Erythroblast (primary cell): Measurements from ENCODE around the gene SPON1.

Experiments used
- DNase-seq, 2 experiments: peaks; one replicate each; lab custom pipeline; 2025; lab: John Stamatoyannopoulos, UW
- GATA1 ChIP-seq: IDR thresholded peaks from 2 replicates; pipeline ENCODE4 v1.6.1; 2011; ENCODE audit warnings: low read depth, mild to moderate bottlenecking, control low read depth, low read length, moderate library complexity
- POLR2A ChIP-seq: IDR thresholded peaks from 2 replicates; pipeline ENCODE4 v1.6.1; 2011; ENCODE audit warnings: mild to moderate bottlenecking, low read length

SPON1 gene

GRCh38 chr11:14305649-14306048, 343.1 kb downstream of the SPON1 start:
- no peak for DNase-seq
- TF ChIP-seq POLR2A: no peak
- TF ChIP-seq GATA1: no peak

DNA sequence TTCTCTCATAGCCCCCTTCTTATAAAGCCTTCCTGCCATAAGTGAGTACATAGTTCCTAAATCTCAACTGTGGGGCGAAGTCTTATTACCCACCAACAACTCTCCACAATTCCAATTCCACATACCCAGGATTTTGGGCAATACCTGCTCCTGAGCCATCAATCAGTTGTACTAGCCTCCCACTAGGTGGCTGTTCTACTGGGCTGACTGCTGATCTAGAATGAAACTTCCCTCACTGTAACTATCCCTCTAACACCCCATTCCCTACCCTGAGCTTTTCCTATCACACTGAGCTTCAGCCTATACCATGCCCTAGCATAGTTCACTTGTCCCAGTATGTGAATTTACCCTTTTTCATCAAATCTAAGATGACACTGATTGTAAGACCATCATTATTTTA, 344.0 kb downstream of the SPON1 start:
- DNase-seq: no peak
- TF ChIP-seq POLR2A: no peak
- TF ChIP-seq GATA1: no peak

DNA sequence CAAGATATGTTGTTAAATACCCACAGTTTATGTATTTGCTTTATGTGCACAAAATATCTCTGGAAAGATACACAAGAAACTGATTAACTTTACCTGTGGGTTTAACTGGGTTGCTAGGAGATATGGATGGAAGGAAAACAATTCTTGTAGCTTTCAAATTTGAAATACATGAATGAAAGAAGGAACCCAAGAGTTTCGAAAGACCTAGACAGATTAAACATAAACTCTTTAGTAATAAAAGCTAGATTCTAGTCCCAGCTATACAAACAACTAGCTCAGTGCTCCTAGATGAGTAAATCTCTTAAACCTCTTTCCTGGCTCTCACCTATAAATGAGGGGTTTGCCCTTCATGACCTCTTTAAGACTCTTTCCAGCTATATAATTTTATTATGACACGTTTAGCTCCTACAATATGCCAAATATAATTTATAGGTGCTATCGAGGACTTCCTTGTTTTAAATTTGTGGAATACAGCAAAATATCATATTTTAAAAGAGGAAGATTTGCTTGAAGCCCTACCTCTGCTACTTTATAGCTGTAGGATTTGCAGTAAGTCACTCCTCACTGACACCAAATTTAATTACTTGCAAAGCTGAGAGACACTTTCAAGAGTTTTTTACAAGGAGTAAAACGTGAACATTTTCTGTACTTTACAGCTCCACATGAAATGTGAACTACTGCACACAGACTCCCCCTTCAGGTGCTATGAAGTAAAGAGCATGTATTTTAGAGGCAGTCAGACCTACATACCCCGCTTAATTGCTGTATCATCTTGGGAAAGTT, 345.8 kb downstream of the SPON1 start:
- DNase-seq: peak; percentile 40 to 43
- no peak for TF ChIP-seq POLR2A
- TF ChIP-seq GATA1: no peak

GRCh38 chr11:14308897-14309387, 346.4 kb downstream of the SPON1 start:
- no peak for DNase-seq
- TF ChIP-seq POLR2A (no peak), GATA1 (no peak)

GRCh38 chr11:14309425-14310192, 347.1 kb downstream of the SPON1 start:
- no peak for TF ChIP-seq POLR2A
- no peak for TF ChIP-seq GATA1
- no peak for DNase-seq

DNA sequence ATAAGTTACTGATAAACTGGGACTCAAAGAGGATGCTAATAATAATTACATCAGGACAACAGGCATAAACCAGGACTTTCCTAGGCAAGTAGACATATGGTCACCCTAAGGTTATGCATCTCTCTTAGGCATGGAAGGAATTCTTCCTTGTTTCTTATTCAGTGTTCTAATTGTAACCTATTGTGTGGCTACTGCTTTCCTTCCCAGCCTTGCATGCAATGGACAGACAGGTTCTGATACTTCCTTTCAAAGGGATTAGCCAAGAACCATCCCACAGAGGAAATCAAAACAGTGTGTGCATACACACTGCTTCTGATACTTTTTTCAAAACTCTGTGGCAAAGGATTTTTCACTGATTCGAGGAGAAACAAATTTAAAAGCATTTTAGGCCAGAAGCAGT, 348.2 kb downstream of the SPON1 start:
- no peak for DNase-seq
- TF ChIP-seq POLR2A: no peak
- no peak for TF ChIP-seq GATA1

DNA sequence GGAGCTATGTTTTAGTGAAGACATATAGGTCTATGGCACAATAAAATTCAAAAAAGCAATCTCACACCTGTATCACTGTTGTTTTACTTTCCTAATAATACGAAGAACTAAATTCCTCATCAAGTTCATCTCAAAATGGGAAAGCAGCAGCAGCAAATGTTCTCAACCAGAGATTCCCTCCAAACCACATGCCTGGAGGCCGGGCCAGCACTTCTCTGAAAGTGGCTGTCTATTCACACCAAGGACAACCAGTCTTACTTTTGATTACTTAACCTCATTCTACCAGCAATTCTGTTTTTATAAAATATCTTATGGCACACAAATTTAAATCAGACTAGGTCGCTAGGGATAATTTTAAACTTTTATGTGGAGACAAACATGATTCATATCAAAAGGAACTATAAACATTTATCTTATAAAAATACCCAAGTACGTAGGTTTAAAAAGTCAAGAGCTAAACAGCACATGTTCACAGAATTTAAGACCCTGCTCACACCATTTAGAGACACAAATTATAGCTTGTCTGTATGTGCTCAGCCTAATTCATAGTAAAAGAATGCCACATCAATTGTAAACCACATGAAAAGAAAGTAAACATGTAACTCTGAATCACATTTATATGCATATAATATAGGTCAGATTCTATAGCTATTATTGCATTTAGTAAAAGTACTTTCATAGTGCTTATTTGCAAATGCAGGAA, 350.4 kb downstream of the SPON1 start:
- no peak for DNase-seq
- TF ChIP-seq POLR2A: no peak
- TF ChIP-seq GATA1: no peak

GRCh38 chr11:14314127-14314526, 351.6 kb downstream of the SPON1 start:
- no peak for TF ChIP-seq GATA1
- no peak for TF ChIP-seq POLR2A
- DNase-seq: no peak

DNA sequence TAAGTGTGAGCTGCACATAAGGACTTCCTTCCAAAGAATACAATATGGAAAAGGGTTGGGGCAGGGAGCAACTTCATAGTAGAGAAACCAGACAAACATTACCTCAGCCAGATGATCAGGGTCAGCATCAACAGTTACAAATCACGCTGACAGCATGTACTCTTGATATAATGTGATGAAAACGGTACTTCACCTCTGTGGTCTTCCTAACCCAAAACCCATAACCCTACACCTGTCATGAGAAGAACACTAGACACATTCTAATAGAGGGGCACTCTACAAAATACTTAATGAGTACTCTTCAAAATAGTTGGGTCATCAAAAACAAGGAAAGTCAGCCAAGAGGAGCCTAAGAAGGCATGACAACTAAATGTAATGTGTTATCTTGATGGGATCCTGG, 352.6 kb downstream of the SPON1 start:
- no peak for DNase-seq
- TF ChIP-seq POLR2A: no peak
